Lower leg skin (tissue), 4 donors: ENCODE measurements around the gene PXK. TPM values are rescaled to one million over a fixed set of nuclear protein-coding genes. Genes with fewer than 3 reads are reported as not detected.
"Not testable (repeated sequence)": the region's sequence is repeated elsewhere in the genome, so short reads cannot be mapped to it uniquely, and the experiment has no call there.

Experiments used
- DNase-seq, 2 donors: peaks; one replicate each; pipeline ENCODE4 v3.0.0-alpha.2; 2019; ENCODE audit warnings: low spot score in 2 of 2
- H3K4me3 ChIP-seq: fragments of 200-600 bp; sonication (generic); 2 replicates; pipeline ENCODE4 v1.5.1; 2017; ENCODE audit warnings: mild to moderate bottlenecking, low read depth; ENCODE audit not compliant: poor library complexity, severe bottlenecking
- CTCF ChIP-seq, 3 donors: fragments of 450-650 bp; IDR thresholded peaks; one replicate each; pipeline ENCODE4 v1.5.1; 2016; ENCODE audit warnings: antibody characterized with exemption in 3 of 3, mild to moderate bottlenecking in 3 of 3, moderate library complexity in 2 of 3
- POLR2A ChIP-seq, 2 donors: fragments of 450-650 bp; IDR thresholded peaks; one replicate each; pipeline ENCODE4 v1.6.1; 2016 to 2017; ENCODE audit warnings: antibody characterized with exemption in 2 of 2, mild to moderate bottlenecking in 1 of 2, moderate library complexity in 1 of 2
- WGBS, 2 donors: methylation state at CpG; one replicate each; pipeline ENCODE4 v1.1.5; 2018; 5-methylcytosine and 5-hydroxymethylcytosine counted together
- intact Hi-C: fragments of 100-400 bp; cut with DNase I; formaldehyde crosslinking; loops from one replicate; pipeline ENCODE4 v1.15.0; 2023; ENCODE audit warnings: low total_unique reads
- total RNA-seq, 4 donors: library from RNA; depleted of rRNA; stranded (reverse); fragments of >200 nt; gene quantifications; one replicate each; pipeline ENCODE4 v1.1.0, GENCODE V29; 2016

PXK gene
- total RNA-seq = 10 to 100 TPM; 19.4 to 27.7 (median 23.9) TPM

DNA sequence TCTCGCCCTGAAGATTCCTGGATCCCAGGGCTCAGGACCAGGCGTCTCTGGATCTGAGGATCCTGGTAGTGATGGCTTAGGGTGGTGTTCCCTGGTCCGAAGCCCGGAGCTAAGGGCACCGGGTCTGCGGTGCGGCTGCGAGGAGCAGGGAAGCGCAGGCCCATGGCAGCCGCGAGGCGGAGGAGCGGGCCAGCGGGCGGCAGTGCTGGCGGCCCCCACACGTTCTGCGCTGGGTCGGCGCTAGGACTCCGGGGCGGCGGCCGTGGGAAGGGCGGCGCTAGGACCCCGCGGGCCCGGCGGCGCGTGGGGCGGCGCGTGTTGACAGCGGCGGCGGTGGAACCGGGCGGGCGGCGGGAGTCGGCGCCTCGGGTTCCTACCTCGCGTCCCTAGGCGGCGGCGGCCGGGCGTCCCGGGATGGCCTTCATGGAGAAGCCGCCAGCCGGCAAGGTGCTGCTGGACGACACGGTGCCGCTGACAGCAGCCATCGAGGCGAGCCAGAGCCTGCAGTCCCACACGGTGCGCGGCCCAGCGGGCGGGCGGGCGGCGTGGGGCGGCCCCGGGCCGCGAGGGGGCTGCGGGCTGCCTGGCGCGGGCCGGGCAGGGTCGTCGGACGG is at the start of gene PXK:
Gene PXK (plus strand): TSS at position 318 of the 614 bp plus-strand sequence. CDS start 97 bp downstream, at position 415.
- peak within 1 kb of the TSS; percentile 64 for H3K4me3 ChIP-seq
- WGBS, 2 donors = 0 to 1% methylated on average over 17 to 22 of the region's 79 CpGs
- intact Hi-C loops = loop anchor here (5.0 kb wide), 1 partner anchor 80 kb away; no protein-coding TSS in a partner anchor
- TF ChIP-seq CTCF (IDR thresholded peaks at IDR 0.05) (no peak), POLR2A (IDR thresholded peaks at IDR 0.05) (no peak)
- DNase-seq = peak; percentile 62 to 95

DNA sequence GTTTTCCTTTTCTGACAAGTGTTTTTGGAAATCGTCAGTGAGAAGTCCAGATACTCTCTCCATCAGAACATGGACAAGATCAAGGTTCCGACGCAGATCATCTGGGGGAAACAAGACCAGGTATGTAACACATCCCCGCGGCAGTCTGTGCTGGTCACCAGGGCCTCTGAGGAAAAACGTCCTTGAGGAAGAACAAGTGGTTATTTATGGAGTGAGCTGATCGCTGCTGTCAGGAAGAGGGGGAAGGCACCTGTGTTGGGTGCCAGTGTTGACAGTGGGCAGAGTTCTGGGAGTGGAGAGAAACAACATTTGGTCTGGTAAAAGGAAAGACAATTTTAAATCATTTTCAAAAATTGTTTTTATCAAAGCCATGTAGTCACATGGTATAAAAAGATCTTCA is 47.4 kb upstream of the PXK start:
- no peak for TF ChIP-seq POLR2A (IDR thresholded peaks at IDR 0.05)
- no peak for TF ChIP-seq CTCF (IDR thresholded peaks at IDR 0.05)
- intact Hi-C loops = no loop called here
- no peak overlapping the region for H3K4me3 ChIP-seq
- 87 to 88% methylated on average over 7 of the region's 7 CpGs for WGBS, 2 donors
- peak in 1 of 2 donors; percentile 37 for DNase-seq

DNA sequence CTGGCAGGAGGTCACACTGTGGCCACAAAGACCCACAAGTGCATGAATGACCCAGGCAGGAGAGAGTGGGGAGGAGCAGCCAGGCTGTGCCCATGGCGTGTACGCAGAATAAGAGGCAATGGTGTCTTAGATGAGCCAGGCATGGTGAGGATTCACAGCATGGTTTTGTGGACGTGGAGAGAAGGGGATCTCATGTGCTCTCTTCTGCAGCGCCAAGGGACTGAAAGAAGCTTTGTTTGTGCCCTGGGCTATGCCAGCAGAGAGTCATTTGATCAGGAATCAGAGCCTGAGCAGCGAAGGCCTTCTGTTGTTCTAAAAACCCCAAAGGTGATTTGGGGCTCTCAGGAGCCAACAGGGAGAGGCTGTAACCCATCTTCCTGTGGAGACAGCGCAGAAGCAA is 45.3 kb upstream of the PXK start:
- TF ChIP-seq POLR2A (IDR thresholded peaks at IDR 0.05) (no peak), CTCF (IDR thresholded peaks at IDR 0.05) (no peak)
- intact Hi-C loops = no loop called here
- H3K4me3 ChIP-seq = no peak overlapping the region
- no peak for DNase-seq
- 87 to 92% methylated on average over 6 of the region's 6 CpGs for WGBS, 2 donors

DNA sequence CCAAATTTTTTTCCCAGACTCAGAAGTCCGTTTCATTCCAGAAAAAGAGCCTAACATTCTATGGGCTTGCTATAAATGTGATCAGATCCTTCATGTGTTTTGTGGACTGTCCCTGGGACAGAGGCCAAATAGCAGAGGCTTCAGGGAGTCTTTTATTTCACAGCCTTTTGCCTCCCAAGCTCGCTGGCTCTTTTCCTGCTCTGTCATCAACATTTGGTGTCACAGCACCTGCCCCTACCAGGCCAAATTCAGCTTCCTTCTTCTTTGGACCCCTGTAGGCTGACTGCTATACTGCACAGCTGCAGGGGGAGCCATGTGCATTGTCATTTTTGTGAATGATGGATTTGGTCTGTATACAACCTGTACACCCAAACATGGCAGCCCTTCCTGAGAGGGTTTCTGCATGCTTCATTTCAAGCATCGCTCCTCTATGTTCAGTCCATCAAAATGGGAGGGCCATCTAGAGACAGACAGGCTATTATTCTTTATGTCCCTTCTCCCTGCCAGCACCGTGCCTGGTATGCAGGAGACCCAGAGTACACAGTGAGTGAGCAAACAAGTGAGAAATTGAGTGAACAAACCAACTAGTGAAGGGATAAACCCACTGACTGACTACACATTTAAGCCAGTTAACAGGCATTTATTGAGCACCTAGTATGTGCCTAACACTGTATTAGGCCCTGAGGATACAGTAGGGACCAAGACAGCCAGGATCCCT is 44.5 kb upstream of the PXK start:
- intact Hi-C loops = no loop called here
- WGBS, 2 donors = 77 to 89% methylated on average over 4 of the region's 4 CpGs
- H3K4me3 ChIP-seq = no peak overlapping the region
- TF ChIP-seq CTCF (IDR thresholded peaks at IDR 0.05) (no peak), POLR2A (IDR thresholded peaks at IDR 0.05) (no peak)
- no peak for DNase-seq

DNA sequence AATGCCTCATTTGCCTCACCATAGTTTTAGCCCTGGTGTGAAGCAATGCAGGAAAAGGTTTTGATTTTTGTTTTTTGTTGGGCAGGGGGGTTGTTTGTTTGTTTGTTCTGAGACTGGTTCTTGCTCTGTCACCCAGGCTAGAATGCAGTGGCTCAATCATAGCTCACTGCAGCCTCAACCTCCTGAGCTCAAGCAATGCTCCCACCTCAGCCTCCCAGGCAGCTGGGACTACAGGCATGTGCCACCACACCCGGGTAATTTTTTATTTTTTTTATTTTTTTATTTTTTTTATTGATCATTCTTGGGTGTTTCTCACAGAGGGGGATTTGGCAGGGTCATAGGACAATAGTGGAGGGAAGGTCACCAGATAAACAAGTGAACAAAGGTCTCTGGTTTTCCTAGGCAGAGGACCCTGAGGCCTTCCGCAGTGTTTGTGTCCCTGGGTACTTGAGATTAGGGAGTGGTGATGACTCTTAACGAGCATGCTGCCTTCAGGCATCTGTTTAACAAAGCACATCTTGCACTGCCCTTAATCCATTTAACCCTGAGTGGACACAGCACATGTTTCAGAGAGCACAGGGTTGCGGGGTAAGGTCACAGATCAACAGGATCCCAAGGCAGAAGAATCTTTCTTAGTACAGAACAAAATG is 43.6 kb upstream of the PXK start:
- H3K4me3 ChIP-seq, intact Hi-C loops, DNase-seq: not testable (repeated sequence)
- 67 to 68% methylated on average over 4 of the region's 4 CpGs for WGBS, 2 donors

DNA sequence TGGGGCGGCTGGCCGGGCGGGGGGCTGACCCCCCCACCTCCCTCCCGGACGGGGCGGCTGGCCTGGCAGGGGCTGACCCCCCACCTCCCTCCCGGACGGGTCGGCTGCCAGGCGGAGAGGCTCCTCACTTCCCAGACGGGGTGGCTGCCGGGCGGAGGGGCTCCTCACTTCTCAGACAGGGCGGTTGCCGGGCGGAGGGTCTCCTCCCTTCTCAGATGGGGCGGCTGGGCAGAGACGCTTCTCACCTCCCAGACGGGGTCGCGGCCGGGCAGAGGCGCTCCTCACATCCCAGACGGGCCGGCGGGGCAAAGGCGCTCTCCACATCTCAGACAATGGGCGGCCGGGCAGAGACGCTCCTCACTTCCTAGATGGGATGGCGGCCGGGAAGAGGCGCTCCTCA is 42.2 kb upstream of the PXK start:
- H3K4me3 ChIP-seq, DNase-seq, intact Hi-C loops: not testable (repeated sequence)
- no CpG with 5 or more reads among the region's 33 CpGs for WGBS, 2 donors
